K562 (cell line): Measurements from ENCODE around the gene C14orf180. TPM values are rescaled to one million over a fixed set of nuclear protein-coding genes. Genes with fewer than 3 reads are reported as not detected.

Source experiments
- ATF4 ChIP-seq: fragments of 450-650 bp; formaldehyde crosslinking; IDR thresholded peaks from 2 replicates; pipeline ENCODE4 v1.4.0; 2022; ENCODE audit warnings: mild to moderate bottlenecking, moderate library complexity
- CTCF ChIP-seq, 3 experiments: IDR thresholded peaks in 2 of 3; conservative IDR thresholded peaks in 1 of 3; 2 replicates each; pipeline ENCODE4 v1.5.1; 2011 to 2012; ENCODE audit warnings: low read length in 3 of 3, mild to moderate bottlenecking in 3 of 3, control low read depth in 2 of 3, improper control_type of control experiment in 1 of 3, inconsistent platforms in 1 of 3, low read depth in 1 of 3, mixed read lengths in 1 of 3, moderate library complexity in 1 of 3; ENCODE audit not compliant: insufficient read depth in 2 of 3
- DMBX1 ChIP-seq: fragments of 250-450 bp; sonication (Bioruptor Pico); IDR thresholded peaks from 2 replicates; pipeline ENCODE4 v1.8.0; 2022; ENCODE audit warnings: inconsistent platforms, mild to moderate bottlenecking, moderate library complexity, borderline replicate concordance
- KDM1A ChIP-seq, 2 experiments: fragments of 450-650 bp; IDR thresholded peaks; 2 replicates each; pipeline ENCODE4 v1.6.1; 2016; ENCODE audit warnings: mild to moderate bottlenecking in 2 of 2
- KHSRP ChIP-seq: fragments of 450-650 bp; IDR thresholded peaks from 2 replicates; pipeline ENCODE4 v1.6.1; 2017
- NFE2L1 ChIP-seq: fragments of 450-650 bp; IDR thresholded peaks from 2 replicates; pipeline ENCODE4 v1.6.1; 2016; ENCODE audit warnings: missing genetic modification characterization, low read depth, mild to moderate bottlenecking, missing compliant biosample characterization, moderate library complexity, borderline replicate concordance
- TCF15 ChIP-seq: fragments of 250-450 bp; sonication (Bioruptor Pico); IDR thresholded peaks from 2 replicates; pipeline ENCODE4 v1.8.0; 2022; ENCODE audit warnings: moderate library complexity, mild to moderate bottlenecking, inconsistent platforms
- TSHZ1 ChIP-seq: fragments of 250-450 bp; sonication (Bioruptor Pico); IDR thresholded peaks from 2 replicates; pipeline ENCODE4 v1.4.0; 2020; ENCODE audit warnings: mild to moderate bottlenecking, moderate library complexity
- ZNF347 ChIP-seq: fragments of 450-650 bp; formaldehyde crosslinking; IDR thresholded peaks from 2 replicates; pipeline ENCODE4 v1.4.0; 2020; ENCODE audit warnings: low read depth, mild to moderate bottlenecking, moderate library complexity
- polyA plus RNA-seq, 8 experiments: library from polyadenylated mRNA; depleted of rRNA in 4 of 8; stranded (reverse) in 5 of 8; unstranded in 3 of 8; fragments of >200 nt; fragmentation: Nextera tagmentation in 2 of 8; fragmentation: Illumina TruSeq in 1 of 8; extraction: Ambion mirVana in 2 of 8; extraction: Trizol in 1 of 8; gene quantifications; 2 replicates each; pipeline versions ENCODE4 v1.2.1 to v1.2.3, GENCODE V29; 2011 to 2014; ENCODE audit warnings: inconsistent platforms in 1 of 8, missing spikeins in 1 of 8
- total RNA-seq, 7 experiments: library from RNA; depleted of rRNA in 6 of 7; stranded (reverse); fragments of >200 nt in 6 of 7; fragmentation: Illumina TruSeq in 2 of 7; extraction: Trizol in 2 of 7; gene quantifications; 2 replicates each; pipeline versions ENCODE4 v1.2.1 to v1.2.3, GENCODE V29; 2011 to 2021; ENCODE audit warnings: low replicate concordance in 1 of 7

Gene C14orf180
- total and polyA plus RNA-seq, 9 of the 15 experiments (the other 6 are each of a cell fraction or from before 2014, with no cell fraction given): not detected

- peak in 1 of 3 experiments; percentile 25; a peak in 1 of 6 replicates for TF ChIP-seq CTCF (IDR thresholded peaks at IDR 0.05 in 2 of 3, conservative IDR thresholded peaks at IDR 0.05 in 1 of 3; ENCODE audit: insufficient read depth in 2 of 3, low read depth in 1 of 3, low read length in 3 of 3)
- no peak for TF ChIP-seq TCF15 (CRISPR knock-in tag)
- no peak for TF ChIP-seq ZNF347 (CRISPR knock-in tag)
- no peak for TF ChIP-seq TSHZ1
- no peak for TF ChIP-seq NFE2L1
- no peak for TF ChIP-seq KHSRP
- no peak for TF ChIP-seq DMBX1 (CRISPR knock-in tag)
- TF ChIP-seq KDM1A (IDR thresholded peaks at IDR 0.05): no peak
- no peak for TF ChIP-seq ATF4 (CRISPR knock-in tag)
Measured at GRCh38 chr14:104576232-104576969, 3.2 kb upstream of the C14orf180 start (continued).
